Fibroblast of skin of right quadriceps (primary cell): ENCODE measurements around the gene ZNF423.

ENCODE experiments used
- DNase-seq: peaks from one replicate; pipeline ENCODE4 v3.0.0-alpha.2; 2013

Gene ZNF423

DNA sequence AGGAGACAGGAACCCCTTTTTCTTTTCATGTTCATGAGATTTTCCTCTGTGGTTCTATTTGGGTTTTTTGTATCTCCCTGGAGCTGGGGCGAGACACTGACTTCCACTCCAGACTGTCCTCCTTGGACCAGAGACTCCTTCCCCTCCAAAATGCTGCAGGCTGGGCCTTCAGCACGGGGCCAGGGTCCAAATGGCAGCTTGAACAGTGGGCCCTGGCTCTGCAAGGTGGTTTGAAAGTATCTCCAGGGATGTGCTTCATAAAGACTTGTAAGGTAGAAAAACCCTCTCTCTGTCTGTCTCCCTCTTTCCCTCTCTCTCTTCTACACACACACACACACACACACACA is 236.1 kb downstream of the ZNF423 start:
- no peak for DNase-seq

- DNase-seq, result no peak
Measured at GRCh38 chr16:49618955-49619354, 237.0 kb downstream of the ZNF423 start.

- no peak for DNase-seq
Measured at GRCh38 chr16:49617710-49618330, 238.1 kb downstream of the ZNF423 start.

DNA sequence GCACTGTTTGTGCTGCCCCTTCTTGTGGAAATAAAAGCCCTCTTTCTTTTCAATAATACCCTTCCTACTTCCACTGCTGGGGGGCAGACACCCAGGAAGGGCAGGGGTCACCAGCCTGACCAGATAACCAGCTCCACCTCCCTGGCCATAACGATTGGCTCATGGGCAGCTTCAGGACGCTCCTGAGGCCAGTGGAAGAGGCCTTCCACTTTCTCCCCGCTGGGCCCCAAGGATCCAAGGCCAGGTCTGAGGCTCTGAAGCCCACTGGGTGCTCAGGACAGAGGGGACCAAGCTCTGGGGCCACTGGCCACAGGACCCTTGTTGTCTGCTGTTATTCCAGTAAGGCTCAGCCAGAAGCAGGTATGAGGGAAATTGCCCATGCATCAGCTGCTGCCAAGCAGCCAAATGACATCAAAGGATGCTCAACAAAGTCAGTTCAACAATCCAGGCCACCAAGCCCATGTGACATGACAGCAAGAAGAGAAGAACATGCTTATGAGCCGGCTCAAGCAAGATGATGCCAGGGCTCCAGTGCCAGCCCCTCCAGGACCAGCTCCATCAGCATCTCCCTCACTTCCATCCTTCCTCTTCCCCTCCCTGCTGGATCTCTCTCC is 238.8 kb downstream of the ZNF423 start:
- no peak for DNase-seq

GRCh38 chr16:49615576-49615975 is 240.3 kb downstream of the ZNF423 start:
- no peak for DNase-seq

GRCh38 chr16:49610983-49611382 is 244.9 kb downstream of the ZNF423 start:
- no peak for DNase-seq

GRCh38 chr16:49608779-49609178 is 247.1 kb downstream of the ZNF423 start:
- DNase-seq, result peak; percentile 41

DNA sequence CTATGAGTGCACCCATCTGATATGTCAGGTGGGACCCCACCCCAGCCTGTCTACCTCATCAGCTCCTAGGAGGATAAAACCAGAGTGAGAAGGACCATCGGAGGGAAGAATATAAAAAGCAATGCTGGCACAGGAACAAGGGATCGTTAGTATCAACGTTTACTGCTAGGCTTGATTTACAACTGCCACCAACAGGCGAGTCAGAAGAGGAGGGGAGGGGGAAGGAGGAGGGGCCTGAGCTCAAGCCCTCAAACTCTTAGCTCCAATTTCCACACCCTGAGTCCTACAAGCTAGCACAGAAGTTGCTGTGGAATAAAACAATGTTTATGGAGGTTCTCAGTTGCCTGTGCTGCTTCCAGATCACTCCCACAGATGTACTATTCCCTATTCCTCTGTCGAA is 247.8 kb downstream of the ZNF423 start:
- DNase-seq, result peak; percentile 10

- no peak for DNase-seq
Measured at GRCh38 chr16:49605536-49606254, 250.2 kb downstream of the ZNF423 start.

GRCh38 chr16:49604602-49605001 is 251.3 kb downstream of the ZNF423 start:
- no peak for DNase-seq

GRCh38 chr16:49603956-49604355 is 252.0 kb downstream of the ZNF423 start:
- DNase-seq, result no peak

GRCh38 chr16:49602976-49603310 is 253.0 kb downstream of the ZNF423 start:
- no peak for DNase-seq

GRCh38 chr16:49602201-49602975 is 253.5 kb downstream of the ZNF423 start:
- DNase-seq, result no peak

- DNase-seq, result no peak
Measured at GRCh38 chr16:49601576-49601975, 254.3 kb downstream of the ZNF423 start.

GRCh38 chr16:49600976-49601375 is 254.9 kb downstream of the ZNF423 start:
- no peak for DNase-seq

DNA sequence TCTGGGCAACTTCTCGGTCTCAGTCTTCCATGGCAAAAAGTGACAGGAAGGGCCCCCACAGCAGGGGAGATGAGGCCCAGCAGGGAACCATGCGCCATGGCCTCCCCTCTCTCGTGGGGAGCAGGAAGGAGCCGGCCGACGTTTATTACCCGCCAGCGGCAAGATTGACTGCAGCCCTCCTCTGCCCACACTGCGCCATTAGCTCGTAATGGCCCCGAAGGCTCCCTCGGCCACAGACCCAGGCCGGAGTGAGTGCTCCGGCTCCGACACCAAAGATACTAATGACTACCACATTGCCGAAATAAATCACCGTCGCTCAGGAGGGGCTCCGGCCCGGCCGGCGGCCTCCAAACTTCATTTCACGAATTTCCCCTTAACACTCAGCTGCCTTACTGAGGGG is 255.4 kb downstream of the ZNF423 start:
- DNase-seq, result no peak

DNA sequence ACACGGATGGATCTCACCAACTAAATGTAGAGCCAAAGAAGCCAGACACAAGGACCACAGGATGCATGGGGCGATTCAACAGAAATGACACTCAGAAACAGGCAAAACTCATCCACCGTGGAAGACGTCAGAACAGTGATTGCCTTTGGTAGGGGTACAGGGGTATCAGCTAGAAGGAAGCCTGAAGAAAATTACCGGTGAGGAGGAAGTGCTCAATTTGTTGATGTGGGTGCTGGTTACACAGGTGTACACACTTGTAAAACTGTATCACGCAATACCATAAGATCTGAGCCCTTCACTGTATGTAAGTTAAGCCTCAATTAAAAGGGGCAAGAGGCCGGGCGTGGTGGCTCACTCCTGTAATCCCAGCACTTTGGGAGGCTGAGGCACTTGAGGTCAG is 256.2 kb downstream of the ZNF423 start:
- DNase-seq, result no peak

DNA sequence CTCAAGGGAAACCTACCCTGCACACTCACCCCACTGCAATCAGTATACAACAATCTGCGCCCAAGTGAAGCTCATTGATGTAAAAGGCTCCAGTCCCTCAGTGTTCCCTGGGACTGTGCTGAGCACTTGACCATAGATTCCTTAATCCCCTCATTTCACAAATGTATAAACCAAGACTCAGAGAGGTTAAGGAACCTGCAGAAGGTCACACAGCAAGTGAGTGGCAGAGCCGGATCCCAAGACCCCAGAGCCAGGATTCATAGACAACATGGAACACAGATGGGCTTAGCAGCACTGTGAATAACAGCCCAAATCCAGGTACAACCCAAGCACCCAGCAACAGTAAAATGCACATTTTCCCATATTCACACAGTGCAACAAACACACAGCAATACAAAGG is 256.6 kb downstream of the ZNF423 start:
- DNase-seq, result no peak

DNA sequence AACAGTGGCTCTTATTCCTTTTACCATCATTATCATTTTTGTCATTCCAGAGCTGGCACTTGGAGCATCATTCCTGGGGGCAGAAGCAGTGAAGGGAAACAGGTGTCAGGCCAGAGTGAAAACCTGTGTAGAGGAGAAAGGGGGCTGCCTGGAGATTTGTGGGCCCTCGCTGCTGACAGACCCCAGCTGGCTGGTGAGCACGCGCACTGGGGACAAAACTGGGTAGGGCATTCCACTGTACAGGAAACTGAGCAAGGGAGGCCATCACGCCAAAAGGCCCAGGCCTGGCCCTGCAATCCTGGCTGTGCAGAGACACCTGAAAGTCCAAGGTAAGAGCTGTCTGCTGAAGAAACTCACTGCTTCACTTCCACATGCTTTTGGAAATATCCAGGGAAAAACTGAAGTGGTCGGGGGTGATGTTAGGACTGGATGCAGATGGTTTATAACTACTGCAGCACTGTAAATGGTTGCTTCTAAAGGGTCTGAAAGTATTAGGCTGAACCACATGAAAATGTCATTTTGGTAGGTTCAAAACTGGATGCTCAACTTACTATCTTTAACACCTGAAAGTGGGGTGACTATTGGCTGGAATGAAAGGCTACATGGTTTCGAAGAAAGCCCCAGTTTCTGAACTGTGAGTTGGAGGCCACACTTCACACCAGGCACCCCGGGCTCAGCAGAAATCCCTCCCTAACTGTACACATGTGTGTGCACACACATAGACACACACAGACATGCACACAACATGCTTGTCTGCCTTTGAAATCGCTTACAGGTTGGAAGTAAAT is 257.3 kb downstream of the ZNF423 start:
- no peak for DNase-seq

DNA sequence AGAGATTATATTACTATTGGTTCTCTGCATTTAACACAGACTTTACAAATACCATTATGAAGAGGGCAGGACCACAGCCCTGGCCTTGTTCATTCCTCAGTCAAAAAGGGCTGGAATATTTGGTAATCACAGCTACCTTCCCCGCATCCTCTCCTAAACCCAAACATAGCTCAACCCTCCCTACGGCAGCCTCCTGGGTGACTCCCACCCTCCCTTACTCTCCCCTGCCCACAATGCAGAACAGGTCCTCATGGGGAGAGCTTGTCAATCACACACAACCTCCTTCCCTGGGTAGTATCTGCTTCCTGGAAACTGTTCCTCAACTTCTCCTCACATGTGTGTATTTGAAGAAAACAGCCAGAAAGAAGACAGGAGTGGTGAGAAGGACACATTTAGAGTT is 258.1 kb downstream of the ZNF423 start:
- DNase-seq, result no peak

DNA sequence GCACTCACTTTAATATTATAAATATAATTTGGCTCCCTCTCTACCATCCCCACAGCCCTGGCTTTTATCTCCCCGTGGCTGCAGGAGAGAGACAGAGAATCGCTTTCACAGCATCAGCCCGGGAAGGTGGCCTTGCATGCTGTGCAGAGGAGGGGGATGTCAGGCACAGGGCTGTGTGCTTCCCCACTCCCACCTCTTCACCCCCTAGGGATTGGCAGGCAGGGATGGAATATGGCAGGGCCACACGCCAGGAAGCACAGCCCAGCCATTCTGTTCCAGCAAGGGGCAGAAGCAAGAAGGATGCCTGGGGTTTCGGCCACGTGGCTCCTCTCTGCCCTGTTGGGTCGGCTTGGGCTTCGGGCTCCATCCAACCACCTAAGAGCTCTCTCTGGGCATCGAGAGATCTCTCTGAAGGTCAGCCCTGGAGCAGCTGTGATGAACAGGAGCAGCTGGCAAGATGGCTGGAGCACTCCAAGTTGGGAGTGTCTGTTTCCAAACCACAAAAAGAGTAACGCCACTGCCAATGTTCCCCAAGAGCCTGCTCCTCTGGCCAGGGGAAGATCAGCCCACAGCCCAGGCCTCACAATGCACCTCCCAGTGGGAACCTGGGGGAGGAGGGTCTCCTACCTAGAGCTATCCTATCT is 259.1 kb downstream of the ZNF423 start:
- no peak for DNase-seq

- DNase-seq, result peak; percentile 37
Measured at GRCh38 chr16:49596068-49596467, 259.8 kb downstream of the ZNF423 start.
